GM21367 (cell line): Measurements from ENCODE around the gene AMOT.

Experiments
- ATAC-seq: cut with Tn5 transposase; IDR thresholded peaks from one replicate; pipeline ENCODE4 v1.9.1; 2021; ENCODE audit not compliant: unreplicated experiment

Gene AMOT

GRCh38 chrX:112802541-112802940 is 38.1 kb downstream of the AMOT start:
- no peak for ATAC-seq

- ATAC-seq, result no peak
Measured at GRCh38 chrX:112800971-112801775, 39.5 kb downstream of the AMOT start.

GRCh38 chrX:112799425-112799824 is 41.2 kb downstream of the AMOT start:
- no peak for ATAC-seq

- ATAC-seq, result no peak
Measured at GRCh38 chrX:112798736-112799135, 41.9 kb downstream of the AMOT start.

GRCh38 chrX:112789931-112790330 is 50.7 kb downstream of the AMOT start:
- ATAC-seq, result no peak

GRCh38 chrX:112786076-112786475 is 54.6 kb downstream of the AMOT start:
- no peak for ATAC-seq

- ATAC-seq, result no peak
Measured at GRCh38 chrX:112785344-112785743, 55.3 kb downstream of the AMOT start.

- no peak for ATAC-seq
Measured at GRCh38 chrX:112784692-112785091, 55.9 kb downstream of the AMOT start.

GRCh38 chrX:112779139-112779538 is 61.5 kb downstream of the AMOT start:
- ATAC-seq, result no peak

GRCh38 chrX:112774651-112775293 is 65.9 kb downstream of the AMOT start:
- no peak for ATAC-seq

GRCh38 chrX:112774142-112774541 is 66.5 kb downstream of the AMOT start:
- ATAC-seq, result no peak

GRCh38 chrX:112769034-112769433 is 71.6 kb downstream of the AMOT start:
- no peak for ATAC-seq

- no peak for ATAC-seq
Measured at GRCh38 chrX:112768563-112768962, 72.1 kb downstream of the AMOT start.

GRCh38 chrX:112766774-112767173 is 73.9 kb downstream of the AMOT start:
- ATAC-seq, result no peak

- peak; percentile 93 for ATAC-seq
Measured at GRCh38 chrX:112761242-112762207, 79.1 kb downstream of the AMOT start.

GRCh38 chrX:112760697-112761096 is 79.9 kb downstream of the AMOT start:
- peak; percentile 48 for ATAC-seq

GRCh38 chrX:112759966-112760365 is 80.7 kb downstream of the AMOT start:
- no peak for ATAC-seq

- ATAC-seq, result no peak
Measured at GRCh38 chrX:112759512-112759911, 81.1 kb downstream of the AMOT start.

- no peak for ATAC-seq
Measured at GRCh38 chrX:112757946-112758345, 82.7 kb downstream of the AMOT start.

GRCh38 chrX:112753116-112753515 is 87.5 kb downstream of the AMOT start:
- ATAC-seq, result no peak

GRCh38 chrX:112751076-112751475 is 89.6 kb downstream of the AMOT start:
- ATAC-seq, result no peak
